PC-3 (cell line): ENCODE results near the gene PRKD2. TPM values are rescaled to one million over a fixed set of nuclear protein-coding genes. Genes with fewer than 3 reads are reported as not detected.

Experiments
- ATAC-seq: fragments of 200-7000 bp; cut with Tn5 transposase; 2 replicates; pipeline ENCODE4 v1.9.1; 2020; ENCODE audit warnings: mild to moderate bottlenecking, moderate library complexity
- BruUV-seq: library from RNA; stranded (reverse); fragments of 400-500 nt; replicated peaks from 2 replicates; lab custom pipeline; 2021; lab: Mats Ljungman, UMichigan
- CTCF ChIA-PET: fragments of 300-600 bp; sonication (Branson Sonifier 250); formaldehyde crosslinking; loops from one replicate; lab custom pipeline; 2022; ENCODE audit warnings: antibody characterized with exemption; lab: Charles Lee
- POLR2A ChIA-PET: fragments of 300-600 bp; sonication (Branson Sonifier 250); formaldehyde crosslinking; loops from one replicate; lab custom pipeline; 2022; ENCODE audit warnings: antibody characterized with exemption; ENCODE audit not compliant: unreplicated experiment; lab: Charles Lee
- DNase-seq: peaks from one replicate; pipeline ENCODE4 v3.0.0-alpha.2; 2015
- H2AFZ ChIP-seq: fragments of 300-600 bp; sonication (generic); 2 replicates; pipeline ENCODE4 v1.6.0; 2016; ENCODE audit warnings: antibody characterized with exemption, low read length
- H3F3A ChIP-seq: fragments of 300-600 bp; sonication (generic); one replicate; pipeline ENCODE4 v1.6.0; 2017; ENCODE audit warnings: antibody characterized with exemption, low read length, control low read depth, mild to moderate bottlenecking; ENCODE audit not compliant: unreplicated experiment
- H3K27ac ChIP-seq: fragments of 300-600 bp; sonication (generic); 2 replicates; pipeline ENCODE4 v1.5.1; 2016; ENCODE audit warnings: mild to moderate bottlenecking, low read length
- H3K27me3 ChIP-seq: fragments of 300-600 bp; sonication (generic); 2 replicates; pipeline ENCODE4 v1.6.1; 2016; ENCODE audit warnings: low read length, mixed read lengths
- H3K36me3 ChIP-seq: fragments of 300-600 bp; sonication (generic); 2 replicates; pipeline ENCODE4 v1.6.1; 2016; ENCODE audit warnings: low read depth, mixed run types, low read length, mixed read lengths
- H3K4me1 ChIP-seq: fragments of 300-600 bp; sonication (generic); 2 replicates; pipeline ENCODE4 v1.5.1; 2016; ENCODE audit warnings: low read length; ENCODE audit not compliant: insufficient read depth
- H3K4me2 ChIP-seq: fragments of 300-600 bp; sonication (generic); 2 replicates; pipeline ENCODE4 v1.6.0; 2016; ENCODE audit warnings: low read length
- H3K4me3 ChIP-seq: fragments of 300-600 bp; sonication (generic); 2 replicates; pipeline ENCODE4 v1.5.1; 2016; ENCODE audit warnings: mild to moderate bottlenecking, low read length, mixed read lengths
- H3K79me2 ChIP-seq: fragments of 300-600 bp; sonication (generic); 2 replicates; pipeline ENCODE4 v1.6.1; 2017; ENCODE audit warnings: low read length, mixed read lengths
- H3K9ac ChIP-seq: fragments of 300-600 bp; sonication (generic); 2 replicates; pipeline ENCODE4 v1.6.0; 2016; ENCODE audit warnings: mild to moderate bottlenecking, low read length
- H3K9me2 ChIP-seq: fragments of 300-600 bp; sonication (generic); replicated peaks from 2 replicates; pipeline ENCODE4 v1.6.1; 2016; ENCODE audit warnings: mixed run types, low read length, mixed read lengths
- H3K9me3 ChIP-seq: fragments of 300-600 bp; sonication (generic); 2 replicates; pipeline ENCODE4 v1.6.1; 2016; ENCODE audit warnings: low read length, mixed read lengths
- H4K20me1 ChIP-seq: fragments of 300-600 bp; sonication (generic); 2 replicates; pipeline ENCODE4 v1.6.1; 2016; ENCODE audit warnings: low read length, mixed read lengths
- CTCF ChIP-seq: fragments of 300-600 bp; sonication (generic); conservative IDR thresholded peaks from 2 replicates; pipeline ENCODE4 v1.5.1; 2017; ENCODE audit warnings: antibody characterized with exemption, low read depth, mild to moderate bottlenecking, low read length
- EZH2 ChIP-seq: fragments of 300-600 bp; sonication (generic); IDR thresholded peaks from one replicate; pipeline ENCODE4 v1.6.1; 2017; ENCODE audit warnings: antibody characterized with exemption, mild to moderate bottlenecking, low read length; ENCODE audit not compliant: unreplicated experiment
- EZH2phosphoT487 ChIP-seq: fragments of 300-600 bp; sonication (generic); IDR thresholded peaks from 2 replicates; pipeline ENCODE4 v1.6.1; 2018; ENCODE audit warnings: mild to moderate bottlenecking, antibody characterized with exemption, low read length, borderline replicate concordance
- intact Hi-C: fragments of 100-400 bp; cut with micrococcal nuclease; formaldehyde crosslinking; loops from 2 replicates; pipeline ENCODE4 v1.9.0; 2023
- total RNA-seq: library from RNA; depleted of rRNA; stranded (reverse); fragments of >200 nt; gene quantifications from 2 replicates; pipeline ENCODE4 v1.2.3, GENCODE V29; 2014

Gene PRKD2
- total RNA-seq, 1 experiment from 2014 or later, result 24.1 TPM

- Histone ChIP-seq H3K9me2 (no peaks in the 10 kb centered on the region), H3K27ac (no peak overlapping the region), H4K20me1 (no peaks in the 10 kb centered on the region), H3K4me2 (peak overlapping the region; percentile 89), H3K9ac (no peak overlapping the region), H2AFZ (peak overlapping the region; percentile 85; the same call in 1 of the 2 replicates), H3K4me3 (peak overlapping the region; percentile 64; the same call in 1 of the 2 replicates), H3K27me3 (no peaks in the 10 kb centered on the region), H3K36me3 (no peaks in the 10 kb centered on the region), H3K9me3 (no peaks in the 10 kb centered on the region), H3F3A (no peaks in the 10 kb centered on the region), H3K79me2 (no peaks in the 10 kb centered on the region), H3K4me1 (peaks cover 9% of the 10 kb centered on the region)
- ChIA-PET CTCF (no interaction called here), POLR2A (no interaction called here)
- no peak for ATAC-seq
- no peak for DNase-seq
- no TSS peak for BruUV-seq
- TF ChIP-seq CTCF (no peak), EZH2phosphoT487 (no peak), EZH2 (no peak)
- intact Hi-C loops, result no loop called here
These were observed 56.9 kb downstream of the PRKD2 start for GRCh38 chr19:46660008-46660517.

GRCh38 chr19:46659151-46660007, 57.5 kb downstream of the PRKD2 start:
- peak overlapping the region; percentile 64; the same call in 1 of the 2 replicates for H3K4me3 ChIP-seq
- DNase-seq, result no peak
- CTCF ChIA-PET, result no interaction called here

More at GRCh38 chr19:46659151-46660007, 57.5 kb downstream of the PRKD2 start:
- H3K27me3 ChIP-seq, result no peaks in the 10 kb centered on the region
- H3K4me2 ChIP-seq, result peak overlapping the region; percentile 89
- H3K36me3 ChIP-seq, result no peaks in the 10 kb centered on the region
- no TSS peak for BruUV-seq
- peaks cover 9% of the 10 kb centered on the region for H3K4me1 ChIP-seq
- no peak overlapping the region for H3K27ac ChIP-seq
- no peaks in the 10 kb centered on the region for H3K9me2 ChIP-seq
- H3K9me3 ChIP-seq, result no peaks in the 10 kb centered on the region
- no peak for ATAC-seq
- POLR2A ChIA-PET, result no interaction called here
- no peaks in the 10 kb centered on the region for H4K20me1 ChIP-seq
- peak overlapping the region; percentile 85 for H2AFZ ChIP-seq
- no peaks in the 10 kb centered on the region for H3F3A ChIP-seq
- H3K79me2 ChIP-seq, result no peaks in the 10 kb centered on the region
- no peak overlapping the region for H3K9ac ChIP-seq
- no peak for TF ChIP-seq CTCF
- no peak for TF ChIP-seq EZH2
- TF ChIP-seq EZH2phosphoT487, result no peak
- intact Hi-C loops, result no loop called here
